ENCODE results near the gene RMP24.
"Not testable (repeated sequence)": the region's sequence is repeated elsewhere in the genome, so short reads cannot be mapped to it uniquely, and the experiment has no call there.

RMP24 gene

GRCh38 chr18:35949090-35949489 lies 23.4 kb upstream of the RMP24 start:
- H3K4me1 Mint-ChIP-seq (ENCODE audit: low read depth) = peaks cover 5% of the 10 kb centered on the region
- peaks cover 9% of the 10 kb centered on the region for H3K27me3 Mint-ChIP-seq (ENCODE audit: low read depth)
- no peak overlapping the region for H3K4me3 Mint-ChIP-seq
- H3K36me3 Mint-ChIP-seq (ENCODE audit: insufficient read depth) = no peaks in the 10 kb centered on the region
- DNase-seq (no peak), ATAC-seq (no peak)
- no peaks in the 10 kb centered on the region for H3K9me3 Mint-ChIP-seq

- no peaks in the 10 kb centered on the region for H3K36me3 Mint-ChIP-seq (ENCODE audit: insufficient read depth)
- DNase-seq = peak; percentile 33
- H3K4me3 Mint-ChIP-seq = peak overlapping the region; percentile 83
- peak; percentile 78 to 80 for ATAC-seq
- peaks cover 11% of the 10 kb centered on the region for H3K27me3 Mint-ChIP-seq (ENCODE audit: low read depth)
- H3K4me1 Mint-ChIP-seq (ENCODE audit: low read depth) = peaks cover 5% of the 10 kb centered on the region
- no peaks in the 10 kb centered on the region for H3K9me3 Mint-ChIP-seq
Measured at GRCh38 chr18:35949903-35950627, 22.4 kb upstream of the RMP24 start.

- no peaks in the 10 kb centered on the region for H3K9me3 Mint-ChIP-seq
- H3K4me3 Mint-ChIP-seq = peak overlapping the region; percentile 83
- ATAC-seq = no peak
Measured at GRCh38 chr18:35950628-35950982, 21.9 kb upstream of the RMP24 start.

GRCh38 chr18:35953688-35954087 lies 18.8 kb upstream of the RMP24 start:
- DNase-seq = no peak
- no peaks in the 10 kb centered on the region for H3K9me3 Mint-ChIP-seq
- no peaks in the 10 kb centered on the region for H3K36me3 Mint-ChIP-seq (ENCODE audit: insufficient read depth)
- H3K27me3 Mint-ChIP-seq (ENCODE audit: low read depth) = peaks cover 29% of the 10 kb centered on the region
- no peak overlapping the region for H3K4me3 Mint-ChIP-seq
- no peak for ATAC-seq
- peaks cover 5% of the 10 kb centered on the region for H3K4me1 Mint-ChIP-seq (ENCODE audit: low read depth)

More at GRCh38 chr18:35950628-35950982, 21.9 kb upstream of the RMP24 start:
- Mint-ChIP-seq H3K4me1 (ENCODE audit: low read depth) (peaks cover 5% of the 10 kb centered on the region), H3K27me3 (ENCODE audit: low read depth) (peaks cover 12% of the 10 kb centered on the region), H3K36me3 (ENCODE audit: insufficient read depth) (no peaks in the 10 kb centered on the region)
- no peak for DNase-seq

GRCh38 chr18:35956226-35956625 lies 16.3 kb upstream of the RMP24 start:
- no peaks in the 10 kb centered on the region for H3K4me1 Mint-ChIP-seq (ENCODE audit: low read depth)
- peaks cover 11% of the 10 kb centered on the region for H3K9me3 Mint-ChIP-seq
- DNase-seq (no peak), ATAC-seq (no peak)
- H3K4me3 Mint-ChIP-seq = no peak overlapping the region
- peaks cover 26% of the 10 kb centered on the region for H3K27me3 Mint-ChIP-seq (ENCODE audit: low read depth)
- no peaks in the 10 kb centered on the region for H3K36me3 Mint-ChIP-seq (ENCODE audit: insufficient read depth)

GRCh38 chr18:35962320-35962719 lies 10.2 kb upstream of the RMP24 start:
- peaks cover 11% of the 10 kb centered on the region for H3K9me3 Mint-ChIP-seq
- ATAC-seq = no peak
- H3K4me1 Mint-ChIP-seq (ENCODE audit: low read depth) = no peaks in the 10 kb centered on the region
- peaks cover 1% of the 10 kb centered on the region for H3K36me3 Mint-ChIP-seq (ENCODE audit: insufficient read depth)
- peaks cover 13% of the 10 kb centered on the region for H3K27me3 Mint-ChIP-seq (ENCODE audit: low read depth)
- H3K4me3 Mint-ChIP-seq = no peak overlapping the region
- DNase-seq = no peak

GRCh38 chr18:35964319-35964718 lies 8.2 kb upstream of the RMP24 start:
- no peak for ATAC-seq
- Mint-ChIP-seq H3K27me3 (ENCODE audit: low read depth) (peaks cover 1% of the 10 kb centered on the region), H3K36me3 (ENCODE audit: insufficient read depth) (peaks cover 1% of the 10 kb centered on the region)

GRCh38 chr18:35967866-35968265 lies 4.6 kb upstream of the RMP24 start:
- not testable (repeated sequence) for H3K27me3 Mint-ChIP-seq (ENCODE audit: low read depth); H3K9me3 Mint-ChIP-seq; DNase-seq; ATAC-seq; H3K36me3 Mint-ChIP-seq (ENCODE audit: insufficient read depth); H3K4me3 Mint-ChIP-seq
- peaks cover 29% of the 10 kb centered on the region for H3K4me1 Mint-ChIP-seq (ENCODE audit: low read depth)

More at GRCh38 chr18:35964319-35964718, 8.2 kb upstream of the RMP24 start:
- H3K4me1 Mint-ChIP-seq (ENCODE audit: low read depth) = peaks cover 13% of the 10 kb centered on the region
- H3K4me3 Mint-ChIP-seq = no peak overlapping the region
- H3K9me3 Mint-ChIP-seq = peaks cover 7% of the 10 kb centered on the region
- no peak for DNase-seq

GRCh38 chr18:35968278-35968880 lies 4.1 kb upstream of the RMP24 start:
- Mint-ChIP-seq H3K36me3 (ENCODE audit: insufficient read depth) (peaks cover 1% of the 10 kb centered on the region), H3K27me3 (ENCODE audit: low read depth) (no peaks in the 10 kb centered on the region), H3K4me1 (ENCODE audit: low read depth) (peaks cover 35% of the 10 kb centered on the region), H3K4me3 (peak overlapping the region; percentile 2), H3K9me3 (no peaks in the 10 kb centered on the region)
- no peak for ATAC-seq
- no peak for DNase-seq

GRCh38 chr18:35969676-35970075 lies 2.8 kb upstream of the RMP24 start:
- Mint-ChIP-seq H3K27me3 (ENCODE audit: low read depth) (no peaks in the 10 kb centered on the region), H3K9me3 (no peaks in the 10 kb centered on the region), H3K36me3 (ENCODE audit: insufficient read depth) (peaks cover 7% of the 10 kb centered on the region), H3K4me3 (no peak overlapping the region), H3K4me1 (ENCODE audit: low read depth) (peaks cover 46% of the 10 kb centered on the region)
- DNase-seq (no peak), ATAC-seq (no peak)

- ATAC-seq = peak in 1 of 2 donors; percentile 0
- peaks cover 57% of the 10 kb centered on the region for H3K4me1 Mint-ChIP-seq (ENCODE audit: low read depth)
- peaks cover 17% of the 10 kb centered on the region for H3K36me3 Mint-ChIP-seq (ENCODE audit: insufficient read depth)
- no peaks in the 10 kb centered on the region for H3K27me3 Mint-ChIP-seq (ENCODE audit: low read depth)
- H3K4me3 Mint-ChIP-seq = peak overlapping the region; percentile 98
- no peak for DNase-seq
- no peaks in the 10 kb centered on the region for H3K9me3 Mint-ChIP-seq
Measured at GRCh38 chr18:35971661-35972196, 750 bp upstream of the RMP24 start.

GRCh38 chr18:35973650-35974049 lies 1.2 kb downstream of the RMP24 start:
- Mint-ChIP-seq H3K4me1 (ENCODE audit: low read depth) (peaks cover 52% of the 10 kb centered on the region), H3K27me3 (ENCODE audit: low read depth) (no peaks in the 10 kb centered on the region), H3K9me3 (no peaks in the 10 kb centered on the region), H3K4me3 (peak overlapping the region; percentile 98), H3K36me3 (ENCODE audit: insufficient read depth) (peaks cover 32% of the 10 kb centered on the region)
- ATAC-seq = no peak
- DNase-seq = no peak

- DNase-seq (no peak), ATAC-seq (no peak)
- Mint-ChIP-seq H3K27me3 (ENCODE audit: low read depth) (no peaks in the 10 kb centered on the region), H3K4me3 (peak overlapping the region; percentile 98), H3K4me1 (ENCODE audit: low read depth) (peaks cover 47% of the 10 kb centered on the region), H3K9me3 (no peaks in the 10 kb centered on the region), H3K36me3 (ENCODE audit: insufficient read depth) (peaks cover 36% of the 10 kb centered on the region)
Measured at GRCh38 chr18:35974181-35974580, 1.7 kb downstream of the RMP24 start.

GRCh38 chr18:35979112-35979511 lies 6.6 kb downstream of the RMP24 start:
- no peaks in the 10 kb centered on the region for H3K9me3 Mint-ChIP-seq
- no peak overlapping the region for H3K4me3 Mint-ChIP-seq
- H3K27me3 Mint-ChIP-seq (ENCODE audit: low read depth) = no peaks in the 10 kb centered on the region
- no peak for DNase-seq
- H3K4me1 Mint-ChIP-seq (ENCODE audit: low read depth) = peaks cover 18% of the 10 kb centered on the region
- peaks cover 58% of the 10 kb centered on the region for H3K36me3 Mint-ChIP-seq (ENCODE audit: insufficient read depth)
- ATAC-seq = no peak

Data from activated T-cell treated with anti-CD3 and anti-CD28 coated beads, Interleukin-2, amount 50 U/mL, for 4 hours (primary cell).